NT2/D1 (cell line): ENCODE data around the gene EMC8.

Experiments used
- SUZ12 ChIP-seq: IDR thresholded peaks from 2 replicates; pipeline ENCODE4 v1.6.1; 2011; ENCODE audit not compliant: insufficient read length, insufficient read depth; ENCODE audit errors: extremely low read depth
- YY1 ChIP-seq: IDR thresholded peaks from 2 replicates; pipeline ENCODE4 v1.6.1; 2011; ENCODE audit not compliant: insufficient read length, insufficient read depth
- ZNF274 ChIP-seq: IDR thresholded peaks from 2 replicates; pipeline ENCODE4 v1.6.1; 2011; ENCODE audit warnings: mild to moderate bottlenecking, low read depth, low read length

GRCh38 chr16:85753559-85753958, 45.8 kb downstream of the EMC8 start:
- TF ChIP-seq YY1 (no peak), ZNF274 (no peak), SUZ12 (no peak)
